Measurements from ENCODE around the gene NCAM1. TPM values are rescaled to one million over a fixed set of nuclear protein-coding genes. Genes with fewer than 3 reads are reported as not detected.

Gene NCAM1
- total RNA-seq, 4 donors from 2014 or later, result 7.2 to 18.6 (median 14.4) TPM

GRCh38 chr11:113006896-113007445 lies 45.8 kb downstream of the NCAM1 start:
- in situ Hi-C loops (cut with MboI; ENCODE audit: low pct_ligation_motif_present in 1 of 4, low pct_unique_long_range_greater_than_20kb in 1 of 4, low sequenced_read_pairs in 3 of 4), result no loop called here
- H3K27ac ChIP-seq, result no peak overlapping the region
- no peaks in the 10 kb centered on the region for H3K36me3 ChIP-seq
- WGBS, 2 donors (ENCODE audit: low coverage in 1 of 2), result 51 to 60% methylated on average over 2 of the region's 2 CpGs
- H3K4me1 ChIP-seq, result no peaks in the 10 kb centered on the region
- H3K4me3 ChIP-seq, result no peak overlapping the region
- TF ChIP-seq POLR2A (IDR thresholded peaks at IDR 0.05) (no peak), CTCF (IDR thresholded peaks at IDR 0.05) (no peak), EP300 (IDR thresholded peaks at IDR 0.05; ENCODE audit: low read depth) (no peak), POLR2AphosphoS5 (IDR thresholded peaks at IDR 0.05) (no peak)
- no peak for DNase-seq
- H3K27me3 ChIP-seq, result no peaks in the 10 kb centered on the region
- intact Hi-C loops (cut with DNase I; ENCODE audit: low total_unique reads), result no loop called here
- H3K9me3 ChIP-seq, result no peaks in the 10 kb centered on the region

- intact Hi-C loops (cut with DNase I; ENCODE audit: low total_unique reads), result no loop called here
These were observed 53.3 kb downstream of the NCAM1 start for GRCh38 chr11:113014262-113015097.

GRCh38 chr11:113015098-113015455 lies 53.9 kb downstream of the NCAM1 start:
- Histone ChIP-seq H3K27me3 (no peaks in the 10 kb centered on the region), H3K9me3 (no peaks in the 10 kb centered on the region), H3K36me3 (no peaks in the 10 kb centered on the region), H3K4me1 (no peaks in the 10 kb centered on the region), H3K27ac (peak overlapping the region in 1 of 4 donors; percentile 67), H3K4me3 (no peak overlapping the region)
- TF ChIP-seq EP300 (IDR thresholded peaks at IDR 0.05; ENCODE audit: low read depth), result no peak
- no peak for TF ChIP-seq CTCF (IDR thresholded peaks at IDR 0.05)
- no peak for TF ChIP-seq POLR2A (IDR thresholded peaks at IDR 0.05)
- TF ChIP-seq POLR2AphosphoS5 (IDR thresholded peaks at IDR 0.05), result no peak
- in situ Hi-C loops (cut with MboI; ENCODE audit: low pct_ligation_motif_present in 1 of 4, low pct_unique_long_range_greater_than_20kb in 1 of 4, low sequenced_read_pairs in 3 of 4) (no loop called here), intact Hi-C loops (cut with DNase I; ENCODE audit: low total_unique reads) (no loop called here)
- no peak for DNase-seq

More at GRCh38 chr11:113014262-113015097, 53.3 kb downstream of the NCAM1 start:
- WGBS, 2 donors (ENCODE audit: low coverage in 1 of 2), result 50 to 51% methylated on average over 9 to 11 of the region's 11 CpGs
- Histone ChIP-seq H3K36me3 (no peaks in the 10 kb centered on the region), H3K4me1 (no peaks in the 10 kb centered on the region), H3K27ac (peak overlapping the region in 2 of 4 donors; percentile 25 to 67), H3K4me3 (no peak overlapping the region), H3K9me3 (no peaks in the 10 kb centered on the region), H3K27me3 (no peaks in the 10 kb centered on the region)
- peak; percentile 20 for DNase-seq
- in situ Hi-C loops (cut with MboI; ENCODE audit: low pct_ligation_motif_present in 1 of 4, low pct_unique_long_range_greater_than_20kb in 1 of 4, low sequenced_read_pairs in 3 of 4), result no loop called here
- no peak for TF ChIP-seq EP300 (IDR thresholded peaks at IDR 0.05; ENCODE audit: low read depth)
- TF ChIP-seq POLR2A (IDR thresholded peaks at IDR 0.05), result no peak
- no peak for TF ChIP-seq POLR2AphosphoS5 (IDR thresholded peaks at IDR 0.05)
- TF ChIP-seq CTCF (IDR thresholded peaks at IDR 0.05), result no peak

- intact Hi-C loops (cut with DNase I; ENCODE audit: low total_unique reads) (no loop called here), in situ Hi-C loops (cut with MboI; ENCODE audit: low pct_ligation_motif_present in 1 of 4, low pct_unique_long_range_greater_than_20kb in 1 of 4, low sequenced_read_pairs in 3 of 4) (no loop called here)
- no peak overlapping the region for H3K27ac ChIP-seq
- H3K4me3 ChIP-seq, result no peak overlapping the region
- no peaks in the 10 kb centered on the region for H3K4me1 ChIP-seq
- WGBS, 2 donors (ENCODE audit: low coverage in 1 of 2), result 41 to 42% methylated on average over 4 of the region's 4 CpGs
- H3K27me3 ChIP-seq, result no peaks in the 10 kb centered on the region
- H3K9me3 ChIP-seq, result no peaks in the 10 kb centered on the region
- TF ChIP-seq CTCF (IDR thresholded peaks at IDR 0.05) (no peak), POLR2AphosphoS5 (IDR thresholded peaks at IDR 0.05) (no peak), EP300 (IDR thresholded peaks at IDR 0.05; ENCODE audit: low read depth) (no peak), POLR2A (IDR thresholded peaks at IDR 0.05) (no peak)
- DNase-seq, result no peak
- no peaks in the 10 kb centered on the region for H3K36me3 ChIP-seq
These were observed 55.7 kb downstream of the NCAM1 start for GRCh38 chr11:113016905-113017304.

All from transverse colon (tissue), 4 donors.